Activated CD4-positive, alpha-beta T cell treated with anti-CD3 and anti-CD28 coated beads, Interleukin-2, amount 50 U/mL, for 16 hours (primary cell): Measurements from ENCODE around the gene ZNF333.

Experiments used
- DNase-seq: peaks from one replicate; pipeline ENCODE4 v3.0.0-alpha.2; 2020

The ZNF333 gene

DNA sequence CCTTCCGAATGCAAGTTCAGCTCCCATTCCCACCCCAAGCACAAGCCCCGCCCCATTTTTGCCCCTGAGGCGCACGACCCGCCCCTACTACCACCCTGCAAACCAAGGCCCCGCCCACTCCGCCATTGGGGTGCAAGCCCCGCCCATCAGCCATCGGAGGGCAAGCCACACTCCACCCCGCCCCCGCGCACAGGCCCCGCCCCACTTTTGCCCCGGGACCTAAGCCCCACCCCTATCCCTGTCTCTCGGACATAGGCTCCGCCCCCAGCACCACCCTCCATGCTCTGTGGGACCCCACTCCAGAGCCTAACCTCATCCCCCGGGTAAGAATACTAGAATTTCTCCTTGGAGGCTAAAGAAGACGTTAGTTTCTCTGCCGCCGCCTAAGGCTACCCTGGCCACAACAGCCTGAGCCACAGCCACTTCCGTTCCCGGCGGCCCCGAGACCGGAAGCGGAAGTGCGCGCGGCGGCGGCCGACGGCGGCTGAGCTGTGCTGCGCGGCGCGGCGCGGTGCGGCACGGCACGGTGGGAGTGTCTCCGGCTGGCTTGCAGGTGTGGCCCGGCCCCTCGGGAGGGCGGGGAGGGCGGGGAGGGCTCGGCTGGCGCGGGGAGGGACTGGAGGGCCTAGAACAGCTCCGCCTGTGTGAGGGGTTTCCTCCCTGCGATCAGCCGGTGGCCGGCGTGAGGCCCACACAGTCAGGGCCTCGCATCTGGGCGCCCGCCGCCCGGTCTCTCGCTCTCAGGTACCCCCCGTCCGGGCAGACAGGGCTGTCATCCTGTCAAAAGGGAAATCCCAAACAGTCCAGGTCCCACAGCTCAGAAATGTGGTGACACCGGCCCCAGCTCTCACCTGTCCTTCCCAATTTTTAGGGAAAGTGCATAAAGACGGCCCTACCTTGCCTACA lies at the start of gene ZNF333:
Gene ZNF333 (plus strand): TSS at position 451 of the 906 bp plus-strand sequence. CDS start 3,444 bp downstream, outside the sequence.
- DNase-seq, result peak; percentile 98

DNA sequence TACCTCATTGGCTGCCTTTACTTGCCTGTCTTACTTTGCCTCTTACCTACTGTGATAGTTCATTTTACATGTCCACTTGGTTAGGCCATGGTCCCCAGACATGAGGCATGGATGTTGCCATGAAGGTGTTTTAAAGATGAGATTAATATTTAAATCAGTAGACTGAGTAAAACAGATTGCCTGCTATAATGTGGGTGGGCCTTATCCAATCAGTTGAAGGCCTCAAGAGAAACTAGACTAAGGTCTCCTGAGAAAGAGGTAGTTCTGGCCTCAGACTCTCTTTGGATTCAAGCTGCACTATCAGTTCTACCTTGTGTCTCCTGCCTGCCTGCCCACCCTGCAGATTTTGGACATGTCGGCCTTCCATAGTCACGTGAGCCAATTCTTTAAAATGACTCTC lies 41.3 kb upstream of the ZNF333 start:
- DNase-seq, result no peak

DNA sequence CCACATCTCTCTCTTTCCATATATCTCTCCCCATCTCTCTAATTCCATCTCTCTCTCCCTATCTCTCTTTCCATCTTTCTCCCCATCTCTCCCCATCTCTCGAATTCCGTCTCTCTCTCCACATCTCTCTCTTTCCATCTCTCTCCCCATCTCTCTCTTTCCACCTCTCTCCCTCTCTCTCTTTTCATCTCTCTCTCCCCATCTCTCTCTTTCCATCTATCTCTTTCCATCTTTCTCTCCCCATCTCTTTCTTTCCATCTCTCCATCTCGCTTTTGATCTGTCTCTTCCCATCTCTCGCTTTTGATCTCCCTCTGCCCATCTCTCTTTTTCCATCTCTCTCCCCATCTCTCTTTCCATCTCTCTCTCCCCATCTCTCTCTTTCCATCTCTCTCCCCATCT lies 40.8 kb upstream of the ZNF333 start:
- no peak for DNase-seq

DNA sequence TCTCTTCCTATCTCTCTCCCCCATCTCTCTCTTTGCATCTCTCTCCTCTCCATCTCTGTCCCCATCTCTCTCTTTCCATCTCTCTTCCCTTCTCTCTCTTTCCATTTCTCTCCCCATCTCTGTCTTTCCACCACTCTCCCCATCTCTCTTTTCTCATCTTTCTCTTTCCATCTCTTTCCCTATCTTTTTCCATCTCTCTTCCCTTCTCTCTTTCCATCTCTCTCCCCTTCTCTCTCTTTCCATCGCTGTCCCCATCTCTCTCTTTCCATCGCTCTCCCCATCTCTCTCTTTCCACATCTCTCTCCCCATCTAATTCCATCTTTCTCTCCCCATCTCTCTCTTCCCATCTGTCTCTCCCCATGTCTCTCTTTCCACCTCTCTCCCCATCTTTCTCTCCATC lies 39.7 kb upstream of the ZNF333 start:
- DNase-seq, result no peak

DNA sequence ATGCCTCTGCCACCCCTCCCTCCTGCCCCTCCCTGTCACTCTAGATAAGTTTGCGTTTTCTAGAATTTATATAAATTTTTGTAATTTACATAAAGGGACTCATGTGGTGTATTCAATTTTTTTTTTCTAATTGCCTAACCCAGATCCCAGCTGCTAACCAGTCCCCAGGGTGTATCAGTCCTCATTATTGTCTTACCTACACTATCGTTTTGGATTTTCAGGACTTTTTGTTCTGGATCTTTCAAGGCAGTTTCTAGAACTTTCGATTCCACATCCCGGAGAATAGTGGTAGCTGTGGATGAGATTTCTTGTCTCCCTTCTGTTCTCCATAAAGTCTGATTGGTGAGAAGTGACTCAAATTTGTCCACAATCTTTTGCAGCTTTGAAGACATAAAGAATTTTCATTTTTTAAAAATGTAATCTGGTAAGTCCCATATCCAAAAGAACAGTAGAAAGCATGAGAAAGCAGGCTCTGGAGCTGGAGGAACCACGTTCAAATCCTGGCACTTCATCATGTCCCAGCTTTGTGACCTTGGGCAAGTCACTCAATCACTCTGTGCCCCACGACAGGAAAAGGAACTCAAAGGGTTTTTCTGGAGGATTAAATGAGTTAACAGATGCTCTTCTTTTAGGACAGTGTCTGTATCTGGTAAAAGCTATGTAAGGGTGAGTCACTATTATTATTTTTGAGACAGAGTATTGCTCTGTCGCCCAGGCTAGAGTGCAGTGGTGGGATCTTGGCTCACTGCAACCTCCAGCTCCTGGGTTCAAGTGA lies 34.9 kb upstream of the ZNF333 start:
- no peak for DNase-seq

DNA sequence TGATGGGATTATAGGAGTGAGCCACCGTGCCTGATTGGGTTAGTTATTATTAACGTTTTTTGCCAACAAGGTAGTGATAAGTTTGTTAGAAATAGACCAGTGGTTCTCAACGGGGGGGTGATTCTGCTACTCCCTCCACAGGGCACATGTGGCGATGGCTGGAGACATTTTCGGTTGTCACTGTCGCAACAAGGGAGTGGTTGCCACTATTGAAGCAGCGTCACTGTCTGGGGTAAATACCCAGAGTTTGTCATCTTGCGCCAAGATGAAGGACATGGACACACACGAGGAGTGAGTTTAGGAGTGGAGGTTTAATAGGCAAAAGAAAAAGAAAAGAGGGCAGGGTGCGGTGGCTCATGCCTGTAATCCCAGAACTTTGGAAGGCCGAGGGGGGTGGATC lies 34.1 kb upstream of the ZNF333 start:
- no peak for DNase-seq

DNA sequence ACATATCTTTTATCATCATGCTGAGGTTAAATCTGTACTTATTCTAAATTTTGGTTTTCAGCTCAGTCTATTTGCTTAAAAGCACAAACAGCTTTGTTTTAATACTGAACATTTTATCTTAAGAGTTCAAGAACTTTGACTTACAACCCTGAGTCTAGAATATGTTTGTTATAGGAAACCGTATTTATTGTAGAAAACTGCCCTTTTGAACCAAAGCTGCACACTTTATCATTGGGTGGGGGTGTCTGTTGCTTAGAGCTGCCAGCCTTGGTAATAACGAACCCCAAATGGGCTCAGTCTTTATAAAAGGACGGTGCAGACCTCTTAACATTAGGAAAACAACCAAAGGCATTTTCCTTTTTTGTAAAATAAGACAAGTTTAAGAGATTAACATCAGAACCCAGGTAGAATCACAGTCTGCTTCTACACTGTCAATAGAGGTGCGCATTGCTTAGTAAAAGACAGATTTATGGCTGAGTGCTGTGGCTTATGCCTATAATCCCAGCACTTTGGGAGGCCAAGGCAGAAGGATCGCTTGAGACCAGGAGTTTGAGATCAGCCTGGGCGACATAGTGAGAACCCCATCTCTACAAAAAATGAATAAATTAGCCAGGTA lies 29.9 kb upstream of the ZNF333 start:
- DNase-seq, result no peak

DNA sequence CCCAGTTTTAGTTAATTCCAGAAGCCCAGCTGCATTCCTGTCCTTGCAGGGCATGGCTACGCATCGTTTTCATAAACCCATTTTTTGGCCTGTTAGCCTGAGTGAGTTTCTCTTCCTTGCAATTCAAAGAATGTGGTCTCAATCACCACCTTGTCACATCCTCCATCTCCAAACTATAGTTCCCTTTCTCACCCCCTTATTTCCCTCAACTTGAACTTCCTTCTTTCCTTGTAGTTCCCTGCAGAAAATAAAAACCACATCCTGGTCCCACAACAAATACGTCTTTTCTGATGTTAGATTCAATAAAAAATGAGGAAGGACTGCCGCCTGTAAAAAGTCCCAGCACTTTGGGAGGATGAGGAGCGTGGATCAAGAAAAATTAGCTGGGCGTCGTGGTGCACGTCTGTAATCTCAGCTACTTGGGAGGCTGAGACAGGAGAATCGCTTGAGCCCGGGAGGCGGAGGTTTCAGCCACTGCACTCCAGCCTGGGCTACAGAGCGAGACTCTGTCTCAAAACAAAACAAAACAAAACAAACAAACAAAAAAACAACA lies 28.4 kb upstream of the ZNF333 start:
- no peak for DNase-seq

DNA sequence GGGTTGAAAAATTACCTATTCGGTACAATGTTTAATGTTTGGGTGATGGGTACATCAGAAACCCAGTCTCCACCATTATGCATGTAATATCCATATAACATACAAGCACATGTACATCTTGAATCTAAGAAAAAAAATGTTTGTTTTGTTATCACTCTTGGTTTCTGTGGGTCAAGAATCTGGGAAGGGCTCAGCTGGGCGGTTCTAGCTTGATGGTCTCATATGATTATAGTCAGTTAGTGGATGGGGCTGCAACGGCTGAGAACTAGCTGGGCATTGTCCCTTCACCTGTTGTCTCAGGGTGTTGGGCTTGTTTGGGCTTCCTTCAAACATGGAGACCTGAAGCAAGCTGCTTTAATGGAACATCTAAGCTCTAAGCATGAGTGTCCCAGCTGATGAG lies 19.9 kb upstream of the ZNF333 start:
- DNase-seq, result no peak

DNA sequence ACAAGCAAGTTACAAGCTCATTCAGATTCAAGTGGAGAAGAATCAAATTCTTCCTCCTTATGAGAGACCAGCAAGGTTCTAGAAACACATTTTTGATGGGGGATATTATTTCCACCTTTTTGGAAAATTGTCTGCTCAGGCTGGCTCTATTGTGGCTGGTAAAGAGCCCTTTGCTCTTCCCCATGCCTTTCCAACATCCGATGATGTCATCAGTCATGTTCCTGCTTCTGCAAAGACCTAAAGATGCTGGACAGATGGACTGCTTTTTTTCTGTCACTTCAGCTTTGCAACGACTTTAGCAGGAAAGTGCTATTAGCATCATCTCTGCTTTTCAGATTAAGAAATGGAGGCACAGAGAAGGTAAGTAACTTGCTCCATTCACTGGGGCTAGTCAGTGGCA lies 19.4 kb upstream of the ZNF333 start:
- DNase-seq, result no peak

DNA sequence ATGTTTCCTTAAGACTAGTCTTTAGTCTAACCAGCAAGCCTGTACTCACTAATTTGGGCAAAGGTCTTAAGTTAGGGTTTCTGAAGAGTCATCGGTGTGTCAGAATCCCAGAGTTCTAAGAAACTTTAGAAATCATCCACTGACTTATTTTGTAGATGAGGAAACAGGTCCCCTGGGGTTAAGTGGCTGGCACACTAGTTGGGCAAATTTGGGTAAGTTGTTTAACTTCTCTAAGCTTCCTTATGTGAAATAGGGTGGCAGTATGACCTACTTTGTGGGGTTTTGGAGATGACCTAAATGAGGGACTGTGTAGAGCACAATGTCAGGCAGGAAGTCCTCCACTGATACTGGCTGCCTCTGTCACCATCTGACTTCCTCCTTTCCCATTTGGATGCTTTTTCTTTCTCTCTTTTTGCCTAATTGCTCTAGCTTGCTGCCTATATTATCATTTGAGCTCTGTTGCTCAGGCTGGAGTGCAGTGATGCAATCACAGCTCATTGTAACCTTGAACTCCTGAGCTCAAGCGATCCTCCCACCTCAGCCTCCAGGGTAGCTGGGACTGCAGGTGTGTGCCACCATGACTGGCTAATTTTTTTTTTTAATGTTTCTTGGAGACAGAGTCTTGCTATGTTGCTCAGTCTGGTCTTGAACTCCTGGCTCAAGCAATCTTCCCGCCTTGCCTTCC lies 17.5 kb upstream of the ZNF333 start:
- no peak for DNase-seq

DNA sequence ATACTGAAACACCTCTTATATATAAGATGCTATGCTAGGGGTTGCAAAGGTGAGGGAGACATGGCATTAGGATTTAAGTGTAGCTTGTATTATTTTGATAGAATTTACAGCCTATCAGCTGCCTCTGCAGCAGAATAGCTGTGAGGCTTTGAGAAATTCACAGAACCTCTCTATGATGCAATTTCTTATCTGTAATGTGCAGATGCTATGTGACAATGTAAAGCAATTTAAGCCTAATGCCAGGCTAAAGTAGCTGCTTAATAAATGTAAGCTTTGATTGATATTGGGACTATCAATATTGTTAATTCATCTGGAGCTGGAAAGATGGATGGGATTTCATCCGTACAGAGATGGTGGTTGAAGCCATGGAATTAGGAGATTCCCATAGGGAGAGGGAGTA lies 16.8 kb upstream of the ZNF333 start:
- DNase-seq, result no peak

DNA sequence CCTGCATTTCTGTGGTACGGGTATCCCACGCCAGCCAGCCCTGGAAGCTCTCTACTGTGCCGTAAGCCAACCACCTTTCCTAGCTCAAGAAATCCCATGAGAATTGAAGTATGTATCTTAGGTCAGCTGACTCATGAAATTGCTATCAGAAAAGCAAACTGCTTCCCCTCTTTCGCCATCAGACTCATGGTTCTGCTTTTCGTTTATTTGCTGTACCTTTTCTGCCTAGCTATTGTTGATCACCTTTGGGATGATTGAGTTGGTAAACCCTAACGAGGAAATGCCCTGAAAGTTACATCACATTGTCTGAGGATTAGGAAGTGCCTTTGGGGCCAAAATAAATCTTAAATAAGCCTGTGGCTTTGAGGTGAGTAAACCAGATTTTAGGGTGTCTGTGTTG lies 15.1 kb upstream of the ZNF333 start, which contains the start of gene ADGRE3:
Gene ADGRE3 (minus strand): TSS at position 81 of the 400 bp plus-strand sequence. CDS start 74 bp downstream, at position 7.
- DNase-seq, result no peak

DNA sequence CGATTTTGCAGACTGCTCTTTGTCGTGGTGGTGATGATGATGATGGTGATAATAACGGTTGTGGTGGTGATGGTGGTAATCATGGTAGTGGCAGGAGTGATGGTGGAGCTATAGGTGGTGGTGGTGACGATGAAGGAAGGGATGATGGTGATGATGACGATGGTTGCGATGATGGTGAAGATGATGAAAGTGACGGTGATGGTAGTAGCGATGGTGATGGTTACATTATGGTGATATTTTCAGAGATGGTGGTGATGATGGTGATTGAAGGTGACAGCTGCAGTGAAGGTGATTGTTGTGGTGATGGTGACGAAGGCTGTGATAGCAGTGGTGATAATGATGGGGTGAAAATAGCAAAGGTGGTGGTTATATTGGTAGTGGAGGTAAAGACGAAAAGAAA lies 13.1 kb upstream of the ZNF333 start:
- no peak for DNase-seq

DNA sequence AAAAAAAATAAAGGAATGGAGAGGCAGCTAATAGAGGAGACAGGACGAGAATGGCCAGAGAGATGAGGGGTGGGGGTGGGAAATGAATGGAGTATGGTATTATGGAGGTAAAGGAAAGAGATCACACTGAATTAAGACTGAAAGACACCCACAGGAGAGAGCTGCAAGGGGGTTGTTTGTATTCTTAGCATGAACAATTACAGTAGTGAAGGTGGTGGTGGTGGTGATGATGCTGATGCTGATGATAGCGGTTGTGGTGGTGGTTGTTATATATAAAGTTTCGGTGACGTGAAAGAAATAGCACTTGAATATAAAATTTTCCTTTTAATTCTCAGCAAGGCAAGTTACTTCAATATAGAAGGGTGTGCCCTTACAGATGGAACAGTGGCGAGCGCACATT lies 12.4 kb upstream of the ZNF333 start:
- no peak for DNase-seq

DNA sequence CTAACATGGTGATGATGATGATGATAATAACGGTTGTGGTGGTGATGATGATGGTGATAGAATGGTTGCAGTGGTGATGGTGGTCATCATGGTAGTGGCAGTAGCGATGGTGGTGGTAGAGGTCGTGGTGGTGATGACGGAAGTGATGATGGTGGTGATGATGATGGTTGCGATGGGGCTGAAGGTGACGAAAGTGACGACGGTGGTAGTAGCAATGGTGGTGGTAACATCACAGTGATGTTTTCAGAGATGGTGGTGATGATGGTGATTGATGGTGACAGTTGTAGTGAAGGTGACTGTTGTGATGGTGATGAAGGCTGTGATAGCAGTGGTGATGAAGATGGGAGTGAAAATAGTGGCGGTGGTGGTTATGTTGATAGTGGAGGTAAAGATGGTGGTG lies 11.6 kb upstream of the ZNF333 start:
- DNase-seq, result no peak

DNA sequence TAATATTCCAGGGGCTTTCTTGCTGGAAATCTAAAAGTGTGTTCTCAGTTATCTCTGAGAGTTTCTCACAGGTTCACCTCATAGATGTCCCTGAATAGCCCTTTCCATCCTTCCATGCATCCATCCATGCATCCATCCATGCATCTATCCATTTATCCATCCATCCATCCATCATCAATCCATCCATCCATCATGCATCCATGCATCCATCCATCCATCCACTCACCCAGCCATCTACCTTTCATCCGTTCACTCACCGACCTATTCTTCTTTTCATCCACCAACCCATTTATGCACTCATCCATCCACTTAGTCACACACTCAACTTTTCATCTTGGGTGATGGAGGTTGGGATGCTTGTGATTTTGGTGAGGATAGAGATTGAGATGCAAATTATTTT lies 7.8 kb upstream of the ZNF333 start:
- no peak for DNase-seq

DNA sequence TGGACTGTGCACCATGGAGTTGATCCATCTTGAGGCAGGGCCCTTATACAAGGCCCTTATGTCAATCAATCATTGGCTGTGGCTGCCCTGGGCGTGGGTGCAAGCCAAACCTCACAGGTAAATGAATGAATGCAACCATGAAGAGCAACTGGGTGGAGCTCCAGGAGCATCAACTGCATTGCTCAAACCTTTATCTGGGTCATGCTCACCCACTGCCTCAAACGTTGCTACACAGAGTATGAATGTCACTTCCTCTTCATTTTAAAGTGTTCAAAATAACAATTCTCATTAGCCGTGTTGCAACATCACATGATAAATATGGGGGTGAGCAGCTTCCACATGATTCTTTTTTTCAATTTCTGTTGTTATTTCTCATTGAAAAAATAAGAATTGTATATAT lies 6.4 kb upstream of the ZNF333 start:
- DNase-seq, result no peak

DNA sequence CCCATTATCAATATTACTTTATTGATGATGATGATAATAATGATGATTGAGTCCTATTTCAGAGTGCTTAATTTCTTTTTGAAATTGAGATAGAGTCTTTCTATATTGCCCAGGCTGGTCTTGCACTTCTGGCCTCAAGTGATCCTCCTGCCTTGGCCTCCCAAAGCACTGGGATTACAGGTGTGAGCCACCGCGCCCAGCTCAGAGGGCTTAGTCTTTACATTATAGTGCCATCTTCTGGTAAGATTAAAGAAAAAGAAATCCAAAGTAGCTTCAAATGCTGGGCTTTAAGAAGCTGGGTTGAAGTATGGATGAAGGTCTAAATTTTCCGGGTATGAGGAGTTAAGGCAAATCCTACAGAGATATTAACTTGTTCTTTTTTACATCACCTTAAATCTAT lies 3.4 kb upstream of the ZNF333 start:
- peak; percentile 35 for DNase-seq

DNA sequence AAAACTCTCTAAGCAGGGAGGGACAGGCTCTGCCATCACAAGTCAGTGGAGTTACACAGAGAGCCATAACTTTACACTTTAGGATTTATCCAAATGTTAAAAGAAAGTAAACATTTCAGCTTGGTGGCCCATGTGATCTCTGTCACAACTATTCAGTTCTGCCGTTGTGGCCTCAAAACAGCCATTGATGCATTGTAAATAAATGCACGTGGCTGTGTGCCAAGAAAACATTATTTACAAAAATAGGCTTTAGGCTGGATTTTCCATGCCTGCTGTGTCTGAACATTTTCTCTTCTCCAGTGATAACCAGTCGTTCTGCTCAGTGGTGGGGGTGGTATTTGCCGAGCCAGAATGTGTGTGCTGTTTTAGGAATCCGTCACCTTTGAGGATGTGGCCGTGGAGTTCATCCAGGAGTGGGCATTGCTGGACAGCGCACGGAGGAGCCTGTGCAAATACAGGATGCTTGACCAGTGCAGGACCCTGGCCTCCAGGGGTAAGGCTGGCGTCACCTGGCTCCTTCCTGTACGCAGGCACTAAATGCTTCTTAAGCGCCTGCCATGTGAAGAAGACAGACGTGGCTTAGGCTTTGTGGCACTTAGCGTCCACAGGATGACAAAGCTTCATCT lies 4.9 kb downstream of the ZNF333 start:
- DNase-seq, result no peak

DNA sequence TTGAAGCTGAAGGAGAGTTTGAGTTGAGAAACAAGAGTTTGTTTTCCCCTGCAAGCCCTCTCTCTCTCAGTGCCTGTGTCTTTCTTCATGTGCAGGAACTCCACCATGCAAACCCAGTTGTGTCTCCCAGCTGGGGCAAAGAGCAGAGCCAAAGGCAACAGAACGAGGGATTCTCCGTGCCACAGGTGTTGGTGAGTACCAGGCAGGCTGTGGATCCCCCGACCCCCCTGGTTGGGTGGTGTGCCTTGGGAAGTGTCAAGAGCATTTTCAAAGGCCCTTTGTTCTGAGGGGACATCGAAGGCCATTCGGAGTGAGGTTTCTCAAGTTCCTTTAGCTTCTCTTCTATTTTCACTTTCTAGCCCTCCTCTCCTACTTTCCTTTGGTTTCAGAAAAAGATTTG lies 5.6 kb downstream of the ZNF333 start:
- DNase-seq, result no peak

DNA sequence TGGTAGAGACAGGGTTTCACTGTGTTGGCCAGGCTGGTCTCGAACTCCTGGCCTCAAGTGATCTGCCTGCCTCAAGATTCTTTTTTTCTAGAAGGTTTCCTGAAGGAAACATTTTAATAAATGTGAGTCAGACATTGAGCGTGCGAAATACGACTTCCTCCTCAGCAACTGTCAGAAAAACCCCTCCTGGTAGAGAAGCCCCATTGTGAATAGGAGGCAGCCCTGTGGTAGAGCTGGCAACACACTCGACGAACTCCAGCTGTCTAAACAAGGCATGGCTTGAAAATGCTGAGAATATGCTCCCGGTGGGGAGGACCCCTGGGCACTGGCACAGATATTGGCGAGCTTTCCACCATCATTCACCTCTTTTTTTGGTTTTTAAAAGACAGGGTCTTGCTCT lies 9.8 kb downstream of the ZNF333 start:
- no peak for DNase-seq
